IPS-20b (cell line): ENCODE data around the gene DOCK3.

Experiments used
- H3K27ac ChIP-seq: one replicate; pipeline ENCODE4 v1.5.1; 2013; ENCODE audit warnings: low read length
- H3K27me3 ChIP-seq: 2 replicates; pipeline ENCODE4 v1.6.1; 2013; ENCODE audit warnings: mild to moderate bottlenecking, low read length, inconsistent platforms; ENCODE audit not compliant: insufficient read depth
- H3K36me3 ChIP-seq: 2 replicates; pipeline ENCODE4 v1.6.1; 2013; ENCODE audit warnings: low read depth, mild to moderate bottlenecking, inconsistent platforms, low read length, moderate library complexity; ENCODE audit not compliant: insufficient read depth
- H3K4me1 ChIP-seq: 2 replicates; pipeline ENCODE4 v1.6.1; 2013; ENCODE audit warnings: mild to moderate bottlenecking, control low read depth, inconsistent platforms, low read length, moderate library complexity; ENCODE audit not compliant: insufficient read depth
- H3K4me3 ChIP-seq: 2 replicates; pipeline ENCODE4 v1.5.1; 2013; ENCODE audit warnings: mild to moderate bottlenecking, low read length, inconsistent platforms
- H3K9ac ChIP-seq: 2 replicates; pipeline ENCODE4 v1.6.1; 2013; ENCODE audit warnings: low read depth, mild to moderate bottlenecking, inconsistent platforms, low read length, moderate library complexity
- H3K9me3 ChIP-seq: 2 replicates; pipeline ENCODE4 v1.6.1; 2013; ENCODE audit warnings: mild to moderate bottlenecking, low read depth, low read length, inconsistent platforms; ENCODE audit not compliant: insufficient read depth

DOCK3 gene

DNA sequence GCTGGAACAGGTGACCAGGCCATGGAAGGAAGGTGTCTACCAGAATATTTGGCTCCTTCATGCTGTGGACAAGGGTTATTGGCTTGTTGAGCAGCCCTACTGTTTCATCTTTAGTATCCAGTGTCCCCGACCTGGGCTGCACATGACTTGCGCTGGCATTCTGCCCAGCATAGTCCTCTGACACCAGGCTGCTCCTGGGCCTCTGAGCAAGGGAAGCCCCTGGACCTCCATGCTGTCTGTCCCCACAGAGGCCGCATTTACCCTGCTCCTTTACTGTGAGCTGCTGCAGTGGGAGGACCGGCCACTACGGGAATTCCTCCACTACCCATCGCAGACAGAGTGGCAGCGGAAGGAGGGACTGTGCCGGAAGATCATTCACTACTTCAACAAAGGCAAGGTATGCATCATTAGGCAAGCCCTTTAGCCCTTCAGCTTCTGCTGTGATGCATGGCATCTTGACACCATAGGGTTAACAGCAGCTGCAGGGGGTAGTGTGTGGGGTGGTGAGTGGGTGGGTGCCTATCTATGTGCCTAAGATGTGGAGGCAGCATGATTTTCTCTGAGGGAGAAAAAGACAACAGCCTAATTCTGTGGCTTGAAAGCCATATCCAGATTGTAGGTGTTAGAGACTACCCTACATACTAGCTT, 666.4 kb downstream of the DOCK3 start:
- Histone ChIP-seq H3K4me1 (peaks cover 6% of the 10 kb centered on the region; the same call in 1 of the 2 replicates), H3K9ac (no peak overlapping the region), H3K36me3 (peaks cover 5% of the 10 kb centered on the region; the same call in 1 of the 2 replicates), H3K27me3 (no peaks in the 10 kb centered on the region), H3K27ac (no peak overlapping the region), H3K9me3 (no peaks in the 10 kb centered on the region), H3K4me3 (no peak overlapping the region)

DNA sequence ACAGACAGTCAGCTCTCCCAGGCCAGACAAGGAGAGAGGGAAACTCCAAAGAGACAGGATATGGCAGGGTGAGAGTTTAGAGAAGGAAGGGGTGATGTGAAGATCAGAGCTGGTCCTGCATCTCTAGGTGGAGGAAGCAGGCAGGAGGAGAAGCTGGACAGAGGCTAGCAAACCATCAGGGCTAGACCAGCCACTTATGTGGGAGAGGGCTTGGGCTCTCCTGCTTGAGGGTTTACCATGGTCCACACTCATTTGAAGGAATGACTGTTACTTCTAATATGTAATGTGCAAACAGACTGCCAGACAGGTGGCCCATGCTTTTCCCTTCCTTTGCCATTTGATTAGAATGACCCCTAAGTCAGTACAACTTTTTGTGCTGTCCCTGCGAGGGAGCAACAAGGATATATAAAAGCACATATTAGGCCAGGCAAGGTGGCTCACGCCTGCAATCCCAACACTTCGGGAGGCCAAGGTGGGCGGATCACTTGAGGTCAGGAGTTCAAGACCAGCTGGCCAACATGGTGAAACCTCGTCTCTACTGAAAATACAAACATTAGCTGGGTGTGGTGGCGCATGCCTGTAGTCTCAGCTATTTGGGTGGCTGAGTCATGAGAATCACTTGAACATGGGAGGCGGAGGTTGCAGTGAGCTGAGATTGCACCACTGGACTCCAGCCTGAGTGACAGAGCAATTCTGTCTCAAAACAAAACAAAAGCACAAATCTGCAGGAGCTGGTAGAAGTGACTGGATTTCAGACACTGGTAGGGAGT, 669.4 kb downstream of the DOCK3 start:
- H3K27me3 ChIP-seq, result no peaks in the 10 kb centered on the region
- no peaks in the 10 kb centered on the region for H3K9me3 ChIP-seq
- no peak overlapping the region for H3K4me3 ChIP-seq
- H3K36me3 ChIP-seq, result peaks cover under 1% of the 10 kb centered on the region; the same call in 1 of the 2 replicates
- H3K27ac ChIP-seq, result no peak overlapping the region
- peaks cover 6% of the 10 kb centered on the region; the same call in 1 of the 2 replicates for H3K4me1 ChIP-seq
- H3K9ac ChIP-seq, result no peak overlapping the region

DNA sequence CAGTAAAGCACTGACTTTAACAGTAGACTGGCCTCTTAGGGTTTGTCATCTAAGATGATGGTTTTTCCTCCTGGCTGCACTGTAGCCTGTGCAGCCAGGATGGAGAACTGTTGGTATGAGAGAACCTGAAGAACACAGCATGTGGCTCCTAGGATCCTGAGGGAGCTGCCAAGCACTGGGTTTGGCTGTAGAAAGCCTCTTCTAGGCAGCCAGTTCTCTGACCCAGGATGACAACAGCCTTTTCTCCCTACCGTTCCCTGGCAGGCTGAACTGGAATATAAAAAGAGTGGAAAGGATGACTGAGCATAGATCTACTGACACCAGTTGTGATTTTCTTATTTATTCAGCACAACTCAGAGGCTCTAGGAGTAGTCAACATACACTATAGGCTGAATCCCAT, 676.0 kb downstream of the DOCK3 start:
- Histone ChIP-seq H3K9me3 (no peaks in the 10 kb centered on the region), H3K27me3 (no peaks in the 10 kb centered on the region)

DNA sequence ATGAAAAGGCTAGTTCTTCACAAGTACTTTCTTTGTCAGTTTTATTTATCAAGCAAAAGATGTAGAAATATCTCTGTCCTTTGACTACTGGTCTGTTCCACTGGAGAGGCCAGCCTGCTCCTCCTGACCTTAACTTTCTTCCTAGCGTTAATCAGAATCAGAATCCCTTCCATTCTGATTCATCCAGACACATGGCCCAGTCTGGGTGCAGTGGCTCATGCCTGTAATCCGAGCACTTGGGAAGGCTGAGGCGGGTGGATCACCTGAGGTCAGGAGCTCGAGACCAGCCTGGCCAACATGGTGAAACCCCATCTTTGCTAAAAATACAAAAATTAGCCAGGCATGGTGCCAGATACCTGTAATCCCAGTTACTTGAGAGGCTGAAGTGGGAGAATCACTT, 678.4 kb downstream of the DOCK3 start:
- no peaks in the 10 kb centered on the region for H3K4me1 ChIP-seq
- no peak overlapping the region for H3K4me3 ChIP-seq
- H3K9me3 ChIP-seq, result no peaks in the 10 kb centered on the region
- no peak overlapping the region for H3K9ac ChIP-seq
- H3K27ac ChIP-seq, result no peak overlapping the region
- no peaks in the 10 kb centered on the region; the same call in 1 of the 2 replicates for H3K36me3 ChIP-seq
- H3K27me3 ChIP-seq, result no peaks in the 10 kb centered on the region

More for the DNA sequence above, 676.0 kb downstream of the DOCK3 start:
- Histone ChIP-seq H3K36me3 (no peaks in the 10 kb centered on the region; the same call in 1 of the 2 replicates), H3K4me3 (no peak overlapping the region), H3K27ac (no peak overlapping the region), H3K9ac (no peak overlapping the region), H3K4me1 (no peaks in the 10 kb centered on the region)

- H3K9ac ChIP-seq, result no peak overlapping the region
- no peaks in the 10 kb centered on the region for H3K4me1 ChIP-seq
- no peaks in the 10 kb centered on the region for H3K27me3 ChIP-seq
- H3K36me3 ChIP-seq, result no peaks in the 10 kb centered on the region; the same call in 1 of the 2 replicates
- no peak overlapping the region for H3K27ac ChIP-seq
- H3K9me3 ChIP-seq, result no peaks in the 10 kb centered on the region
- no peak overlapping the region for H3K4me3 ChIP-seq
Measured at GRCh38 chr3:51353691-51354090, 679.0 kb downstream of the DOCK3 start.

GRCh38 chr3:51354172-51354571, 679.4 kb downstream of the DOCK3 start:
- Histone ChIP-seq H3K27ac (no peak overlapping the region), H3K9me3 (no peaks in the 10 kb centered on the region), H3K4me3 (no peak overlapping the region), H3K36me3 (no peaks in the 10 kb centered on the region; the same call in 1 of the 2 replicates), H3K4me1 (no peaks in the 10 kb centered on the region), H3K9ac (no peak overlapping the region), H3K27me3 (no peaks in the 10 kb centered on the region)

- no peaks in the 10 kb centered on the region; the same call in 1 of the 2 replicates for H3K36me3 ChIP-seq
- no peaks in the 10 kb centered on the region for H3K27me3 ChIP-seq
- no peaks in the 10 kb centered on the region for H3K4me1 ChIP-seq
- no peak overlapping the region for H3K9ac ChIP-seq
- H3K4me3 ChIP-seq, result no peak overlapping the region
- H3K9me3 ChIP-seq, result no peaks in the 10 kb centered on the region
- no peak overlapping the region for H3K27ac ChIP-seq
Measured at GRCh38 chr3:51354731-51355615, 680.2 kb downstream of the DOCK3 start.

GRCh38 chr3:51355891-51356578, 681.3 kb downstream of the DOCK3 start:
- no peaks in the 10 kb centered on the region for H3K9me3 ChIP-seq
- H3K27ac ChIP-seq, result no peak overlapping the region
- H3K27me3 ChIP-seq, result no peaks in the 10 kb centered on the region
- H3K4me3 ChIP-seq, result no peak overlapping the region
- H3K9ac ChIP-seq, result no peak overlapping the region
- H3K4me1 ChIP-seq, result no peaks in the 10 kb centered on the region
- no peaks in the 10 kb centered on the region; the same call in 1 of the 2 replicates for H3K36me3 ChIP-seq

DNA sequence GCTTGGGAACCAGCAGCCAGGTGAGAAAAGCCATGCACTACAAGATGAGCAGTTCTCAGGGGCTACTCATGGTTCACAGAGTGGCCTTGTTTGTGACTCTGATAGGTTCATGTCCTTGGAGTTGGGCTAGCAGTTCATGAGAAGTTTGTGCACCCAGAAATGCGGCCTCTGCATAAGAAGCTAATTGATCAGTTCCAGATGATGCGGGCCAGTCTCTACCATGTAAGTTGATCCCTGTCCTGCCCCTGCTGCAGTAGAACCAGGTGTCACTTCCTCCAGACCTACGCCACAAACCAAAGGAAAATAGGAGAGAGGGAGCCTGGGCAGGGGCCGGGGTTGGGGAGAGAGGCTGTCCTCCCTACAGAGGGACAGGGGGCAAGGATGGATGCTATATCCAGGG, 683.1 kb downstream of the DOCK3 start:
- H3K9me3 ChIP-seq, result no peaks in the 10 kb centered on the region
- no peak overlapping the region for H3K4me3 ChIP-seq
- no peaks in the 10 kb centered on the region for H3K4me1 ChIP-seq
- no peaks in the 10 kb centered on the region for H3K27me3 ChIP-seq
- no peaks in the 10 kb centered on the region; the same call in 1 of the 2 replicates for H3K36me3 ChIP-seq
- no peak overlapping the region for H3K27ac ChIP-seq
- no peak overlapping the region for H3K9ac ChIP-seq

DNA sequence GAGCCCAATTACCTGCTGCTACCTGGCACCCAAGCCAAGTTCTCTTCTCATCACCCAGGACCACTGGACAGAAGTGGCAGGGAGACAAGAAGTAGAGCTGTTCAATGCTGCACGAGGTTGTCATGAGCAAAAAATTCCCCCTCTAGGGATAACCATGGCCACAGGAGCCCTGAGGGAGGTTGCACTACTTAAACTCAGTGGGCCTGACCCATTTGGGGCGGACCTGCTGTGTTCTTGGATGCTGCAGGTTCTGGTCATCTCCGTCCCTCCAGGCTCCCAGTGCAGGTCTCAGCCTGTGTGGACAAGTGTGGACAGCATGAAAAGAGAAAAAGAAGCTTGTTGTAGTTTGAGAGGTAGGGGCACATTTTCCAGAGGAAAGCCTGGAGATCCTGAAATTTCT, 684.3 kb downstream of the DOCK3 start:
- no peaks in the 10 kb centered on the region; the same call in 1 of the 2 replicates for H3K36me3 ChIP-seq
- H3K4me3 ChIP-seq, result no peak overlapping the region
- no peak overlapping the region for H3K27ac ChIP-seq
- H3K27me3 ChIP-seq, result no peaks in the 10 kb centered on the region
- H3K4me1 ChIP-seq, result no peaks in the 10 kb centered on the region
- H3K9ac ChIP-seq, result no peak overlapping the region
- no peaks in the 10 kb centered on the region for H3K9me3 ChIP-seq

DNA sequence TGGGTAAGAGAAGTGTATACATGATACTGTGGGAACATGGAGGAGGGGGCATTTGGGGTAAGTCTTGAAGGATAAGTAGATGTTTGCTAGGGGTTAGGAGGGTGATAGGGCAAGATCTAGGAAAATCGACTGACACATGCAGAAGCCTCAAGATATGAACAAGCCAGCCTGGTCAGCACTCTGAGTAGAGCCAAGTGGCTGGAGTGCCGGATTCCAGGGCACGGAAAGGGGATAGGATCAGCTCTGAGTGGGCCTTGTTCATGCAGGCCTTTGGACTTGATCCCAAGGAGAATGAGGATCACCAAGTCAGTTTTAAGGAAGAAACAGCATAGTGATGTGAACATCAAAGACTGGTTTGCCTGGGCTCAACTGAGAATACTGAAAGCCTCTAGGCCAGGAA, 686.1 kb downstream of the DOCK3 start:
- no peaks in the 10 kb centered on the region for H3K36me3 ChIP-seq

More for the DNA sequence above, 686.1 kb downstream of the DOCK3 start:
- H3K27me3 ChIP-seq, result no peaks in the 10 kb centered on the region
- no peaks in the 10 kb centered on the region for H3K9me3 ChIP-seq
- H3K4me3 ChIP-seq, result no peak overlapping the region
- H3K27ac ChIP-seq, result no peak overlapping the region
- H3K4me1 ChIP-seq, result no peaks in the 10 kb centered on the region
- H3K9ac ChIP-seq, result no peak overlapping the region
